ENCODE results near the gene SYNRG.
A peak's percentile ranks its signal among the peaks of the same experiment; 100 is the strongest.

The SYNRG gene

GRCh38 chr17:37481001-37481665, 128.1 kb downstream of the SYNRG start:
- no peaks in the 10 kb centered on the region for H3K27me3 ChIP-seq (ENCODE audit: insufficient read depth, low read length)
- no peak overlapping the region for H3K9ac ChIP-seq (ENCODE audit: low read length)
- no peak overlapping the region for H4K91ac ChIP-seq (ENCODE audit: low read depth, low read length)
- no peaks in the 10 kb centered on the region for H3K79me2 ChIP-seq (ENCODE audit: control insufficient read depth, insufficient read depth, low read length, poor library complexity)
- H2BK5ac ChIP-seq (ENCODE audit: low read depth, low read length, poor library complexity): no peak overlapping the region
- H3K9me3 ChIP-seq (ENCODE audit: insufficient read depth, low read depth, low read length): no peaks in the 10 kb centered on the region
- peaks cover 6 to 15% of the 10 kb centered on the region in 2 experiments for H3K4me1 ChIP-seq (ENCODE audit: control insufficient read depth in 1 of 2, insufficient read depth in 2 of 2, low read length in 2 of 2)
- no peak overlapping the region for H2BK12ac ChIP-seq (ENCODE audit: low read length)
- no peak overlapping the region for H3K4ac ChIP-seq (ENCODE audit: low read depth, low read length)
- no peak overlapping the region for H2AFZ ChIP-seq (ENCODE audit: insufficient read depth, low read length, poor library complexity)
- no peak overlapping the region for H2AK5ac ChIP-seq (ENCODE audit: low read length)
- no peak overlapping the region for H2BK120ac ChIP-seq (ENCODE audit: insufficient read depth, low read length, poor library complexity)
- H3K18ac ChIP-seq (ENCODE audit: low read length): no peak overlapping the region
- H4K12ac ChIP-seq (ENCODE audit: low read depth, low read length): no peak overlapping the region
- peak in 1 of 2 donors; percentile 12 for DNase-seq
- H3K79me1 ChIP-seq (ENCODE audit: low read length): peaks cover 7% of the 10 kb centered on the region
- no peak overlapping the region for H4K8ac ChIP-seq (ENCODE audit: low read depth, low read length)
- no CpG with 5 or more reads among the region's 9 CpGs for WGBS (ENCODE audit: extremely low coverage, insufficient coverage, insufficient read length)
- H3K23ac ChIP-seq (ENCODE audit: low read length): no peak overlapping the region
- H3K14ac ChIP-seq (ENCODE audit: low read length): no peak overlapping the region
- no peak overlapping the region for H3K4me3 ChIP-seq (ENCODE audit: low read depth, low read length)
- peaks cover 0 to 5% of the 10 kb centered on the region in 2 experiments for H3K36me3 ChIP-seq (ENCODE audit: control insufficient read depth in 1 of 2, insufficient read depth in 2 of 2, low read length in 2 of 2)
- H3K27ac ChIP-seq (ENCODE audit: low read depth, low read length): peak overlapping the region; percentile 49
- no peak overlapping the region for H3K4me2 ChIP-seq (ENCODE audit: low read length)

- H3K4me2 ChIP-seq (ENCODE audit: low read length): no peak overlapping the region
- no peak overlapping the region for H3K27ac ChIP-seq (ENCODE audit: low read depth, low read length)
- peaks cover 0 to 5% of the 10 kb centered on the region in 2 experiments for H3K36me3 ChIP-seq (ENCODE audit: control insufficient read depth in 1 of 2, insufficient read depth in 2 of 2, low read length in 2 of 2)
- H3K27me3 ChIP-seq (ENCODE audit: insufficient read depth, low read length): no peaks in the 10 kb centered on the region
- H3K23ac ChIP-seq (ENCODE audit: low read length): no peak overlapping the region
- H3K9ac ChIP-seq (ENCODE audit: low read length): no peak overlapping the region
- H3K4ac ChIP-seq (ENCODE audit: low read depth, low read length): no peak overlapping the region
- no peak overlapping the region for H4K12ac ChIP-seq (ENCODE audit: low read depth, low read length)
- peaks cover 6 to 18% of the 10 kb centered on the region in 2 experiments for H3K4me1 ChIP-seq (ENCODE audit: control insufficient read depth in 1 of 2, insufficient read depth in 2 of 2, low read length in 2 of 2)
- no peaks in the 10 kb centered on the region for H3K9me3 ChIP-seq (ENCODE audit: insufficient read depth, low read depth, low read length)
- no peak for DNase-seq
- H3K18ac ChIP-seq (ENCODE audit: low read length): no peak overlapping the region
- no peak overlapping the region for H4K8ac ChIP-seq (ENCODE audit: low read depth, low read length)
- peaks cover 7% of the 10 kb centered on the region for H3K79me1 ChIP-seq (ENCODE audit: low read length)
- H2BK5ac ChIP-seq (ENCODE audit: low read depth, low read length, poor library complexity): no peak overlapping the region
- H3K79me2 ChIP-seq (ENCODE audit: control insufficient read depth, insufficient read depth, low read length, poor library complexity): no peaks in the 10 kb centered on the region
- H2AK5ac ChIP-seq (ENCODE audit: low read length): no peak overlapping the region
- H2BK12ac ChIP-seq (ENCODE audit: low read length): peak overlapping the region; percentile 23
- no peak overlapping the region for H2BK120ac ChIP-seq (ENCODE audit: insufficient read depth, low read length, poor library complexity)
- WGBS (ENCODE audit: extremely low coverage, insufficient coverage, insufficient read length): no CpG with 5 or more reads among the region's 2 CpGs
- H3K4me3 ChIP-seq (ENCODE audit: low read depth, low read length): no peak overlapping the region
- H4K91ac ChIP-seq (ENCODE audit: low read depth, low read length): no peak overlapping the region
- H3K14ac ChIP-seq (ENCODE audit: low read length): no peak overlapping the region
- no peak overlapping the region for H2AFZ ChIP-seq (ENCODE audit: insufficient read depth, low read length, poor library complexity)
Observed at GRCh38 chr17:37480427-37480826, 128.8 kb downstream of the SYNRG start.

GRCh38 chr17:37479025-37479424, 130.2 kb downstream of the SYNRG start:
- H3K4me2 ChIP-seq (ENCODE audit: low read length): no peak overlapping the region
- H3K4ac ChIP-seq (ENCODE audit: low read depth, low read length): no peak overlapping the region
- no peak overlapping the region for H3K18ac ChIP-seq (ENCODE audit: low read length)
- no peaks in the 10 kb centered on the region for H3K79me2 ChIP-seq (ENCODE audit: control insufficient read depth, insufficient read depth, low read length, poor library complexity)
- no peak overlapping the region for H3K14ac ChIP-seq (ENCODE audit: low read length)
- no peak overlapping the region for H4K91ac ChIP-seq (ENCODE audit: low read depth, low read length)
- no peaks in the 10 kb centered on the region for H3K27me3 ChIP-seq (ENCODE audit: insufficient read depth, low read length)
- no peak overlapping the region for H2BK5ac ChIP-seq (ENCODE audit: low read depth, low read length, poor library complexity)
- peaks cover 6 to 18% of the 10 kb centered on the region in 2 experiments for H3K4me1 ChIP-seq (ENCODE audit: control insufficient read depth in 1 of 2, insufficient read depth in 2 of 2, low read length in 2 of 2)
- H4K8ac ChIP-seq (ENCODE audit: low read depth, low read length): no peak overlapping the region
- no peak overlapping the region for H3K9ac ChIP-seq (ENCODE audit: low read length)
- no peak overlapping the region for H2AFZ ChIP-seq (ENCODE audit: insufficient read depth, low read length, poor library complexity)
- H4K12ac ChIP-seq (ENCODE audit: low read depth, low read length): no peak overlapping the region
- no peak overlapping the region for H2BK12ac ChIP-seq (ENCODE audit: low read length)
- H3K79me1 ChIP-seq (ENCODE audit: low read length): peaks cover 7% of the 10 kb centered on the region
- WGBS (ENCODE audit: extremely low coverage, insufficient coverage, insufficient read length): no CpG with 5 or more reads among the region's 1 CpG
- H2BK120ac ChIP-seq (ENCODE audit: insufficient read depth, low read length, poor library complexity): no peak overlapping the region
- no peak for DNase-seq
- no peak overlapping the region for H3K4me3 ChIP-seq (ENCODE audit: low read depth, low read length)
- no peaks in the 10 kb centered on the region for H3K9me3 ChIP-seq (ENCODE audit: insufficient read depth, low read depth, low read length)
- H3K27ac ChIP-seq (ENCODE audit: low read depth, low read length): no peak overlapping the region
- H3K36me3 ChIP-seq (ENCODE audit: control insufficient read depth in 1 of 2, insufficient read depth in 2 of 2, low read length in 2 of 2): peaks cover 0 to 8% of the 10 kb centered on the region in 2 experiments
- H2AK5ac ChIP-seq (ENCODE audit: low read length): no peak overlapping the region
- no peak overlapping the region for H3K23ac ChIP-seq (ENCODE audit: low read length)

GRCh38 chr17:37478187-37478586, 131.0 kb downstream of the SYNRG start:
- no CpG with 5 or more reads among the region's 2 CpGs for WGBS (ENCODE audit: extremely low coverage, insufficient coverage, insufficient read length)
- no peak overlapping the region for H3K4ac ChIP-seq (ENCODE audit: low read depth, low read length)
- H3K18ac ChIP-seq (ENCODE audit: low read length): no peak overlapping the region
- H3K36me3 ChIP-seq (ENCODE audit: control insufficient read depth in 1 of 2, insufficient read depth in 2 of 2, low read length in 2 of 2): peaks cover 0 to 15% of the 10 kb centered on the region in 2 experiments
- no peak overlapping the region for H3K4me3 ChIP-seq (ENCODE audit: low read depth, low read length)
- no peak overlapping the region for H2AFZ ChIP-seq (ENCODE audit: insufficient read depth, low read length, poor library complexity)
- no peak overlapping the region for H4K91ac ChIP-seq (ENCODE audit: low read depth, low read length)
- H3K27ac ChIP-seq (ENCODE audit: low read depth, low read length): no peak overlapping the region
- no peak overlapping the region for H2BK5ac ChIP-seq (ENCODE audit: low read depth, low read length, poor library complexity)
- peak in 1 of 2 donors; percentile 9 for DNase-seq
- H3K4me2 ChIP-seq (ENCODE audit: low read length): no peak overlapping the region
- H2AK5ac ChIP-seq (ENCODE audit: low read length): no peak overlapping the region
- no peak overlapping the region for H3K14ac ChIP-seq (ENCODE audit: low read length)
- peaks cover 7% of the 10 kb centered on the region for H3K79me1 ChIP-seq (ENCODE audit: low read length)
- H2BK120ac ChIP-seq (ENCODE audit: insufficient read depth, low read length, poor library complexity): no peak overlapping the region
- no peak overlapping the region for H2BK12ac ChIP-seq (ENCODE audit: low read length)
- H3K9me3 ChIP-seq (ENCODE audit: insufficient read depth, low read depth, low read length): no peaks in the 10 kb centered on the region
- no peak overlapping the region for H4K12ac ChIP-seq (ENCODE audit: low read depth, low read length)
- no peaks in the 10 kb centered on the region for H3K79me2 ChIP-seq (ENCODE audit: control insufficient read depth, insufficient read depth, low read length, poor library complexity)
- no peaks in the 10 kb centered on the region for H3K27me3 ChIP-seq (ENCODE audit: insufficient read depth, low read length)
- no peak overlapping the region for H4K8ac ChIP-seq (ENCODE audit: low read depth, low read length)
- no peak overlapping the region for H3K23ac ChIP-seq (ENCODE audit: low read length)
- peaks cover 8 to 16% of the 10 kb centered on the region in 2 experiments for H3K4me1 ChIP-seq (ENCODE audit: control insufficient read depth in 1 of 2, insufficient read depth in 2 of 2, low read length in 2 of 2)
- no peak overlapping the region for H3K9ac ChIP-seq (ENCODE audit: low read length)
